Body of pancreas (tissue), 4 donors: ENCODE results near the gene TUT4. TPM values are rescaled to one million over a fixed set of nuclear protein-coding genes. Genes with fewer than 3 reads are reported as not detected.

Experiments
- ATAC-seq: fragments of 150-250 bp; one replicate; pipeline ENCODE4 v1.9.1; 2016
- DNase-seq, 4 donors: peaks; one replicate each; pipeline ENCODE4 v3.0.0-alpha.2; 2019
- H3K27ac ChIP-seq, 4 donors: fragments of 200-600 bp; sonication (generic); 1 replicate in 3 of 4; 2 replicates in 1 of 4; pipeline versions ENCODE4 v1.5.1 to v1.6.1; 2016 to 2019; ENCODE audit warnings: mild to moderate bottlenecking in 1 of 4, mixed read lengths in 1 of 4, moderate library complexity in 1 of 4
- H3K27me3 ChIP-seq, 2 donors: fragments of 200-600 bp; sonication (generic); one replicate each; pipeline ENCODE4 v1.6.0; 2016; ENCODE audit warnings: mild to moderate bottlenecking in 1 of 2
- H3K36me3 ChIP-seq, 2 donors: fragments of 200-600 bp; sonication (generic); replicated peaks in 1 of 2; 2 replicates each; pipeline ENCODE4 v1.5.1; 2016; ENCODE audit warnings: low read depth in 2 of 2; ENCODE audit not compliant: insufficient read depth in 1 of 2
- H3K4me1 ChIP-seq: fragments of 200-600 bp; sonication (generic); one replicate; pipeline ENCODE4 v1.6.0; 2016
- H3K4me3 ChIP-seq, 2 donors: fragments of 200-600 bp; sonication (generic); 1 replicate in 1 of 2; 2 replicates in 1 of 2; pipeline ENCODE4 v1.5.1; 2016 to 2019
- H3K9me3 ChIP-seq, 3 donors: fragments of 200-600 bp; sonication (generic); 1 replicate in 2 of 3; 2 replicates in 1 of 3; pipeline ENCODE4 v1.5.1; 2016
- POLR2A ChIP-seq, 3 donors: fragments of 450-650 bp; IDR thresholded peaks; one replicate each; pipeline ENCODE4 v1.6.1; 2016; ENCODE audit warnings: antibody characterized with exemption in 3 of 3, mild to moderate bottlenecking in 2 of 3
- WGBS, 2 donors: methylation state at CpG; one replicate each; pipeline ENCODE4 v1.1.5; 2017; 5-methylcytosine and 5-hydroxymethylcytosine counted together
- intact Hi-C: fragments of 100-400 bp; cut with DNase I; formaldehyde crosslinking; loops from one replicate; pipeline ENCODE4 v1.15.1; 2023
- total RNA-seq, 2 donors: library from RNA; depleted of rRNA; stranded (reverse); fragments of >200 nt; gene quantifications; one replicate each; pipeline ENCODE4 v1.1.0, GENCODE V29; 2016
- TF ChIP-seq, protein P1 (sequence below), 7 experiments: fragments of 450-650 bp in 4 of 7; fragments of 200-600 bp in 3 of 7; sonication (generic) in 3 of 7; IDR thresholded peaks; one replicate each; pipeline ENCODE4 v1.5.1; 2016 to 2019; ENCODE audit warnings: antibody characterized with exemption in 7 of 7

The TUT4 gene
- total RNA-seq, 2 donors from 2014 or later: 41.8 to 59.3 TPM

DNA sequence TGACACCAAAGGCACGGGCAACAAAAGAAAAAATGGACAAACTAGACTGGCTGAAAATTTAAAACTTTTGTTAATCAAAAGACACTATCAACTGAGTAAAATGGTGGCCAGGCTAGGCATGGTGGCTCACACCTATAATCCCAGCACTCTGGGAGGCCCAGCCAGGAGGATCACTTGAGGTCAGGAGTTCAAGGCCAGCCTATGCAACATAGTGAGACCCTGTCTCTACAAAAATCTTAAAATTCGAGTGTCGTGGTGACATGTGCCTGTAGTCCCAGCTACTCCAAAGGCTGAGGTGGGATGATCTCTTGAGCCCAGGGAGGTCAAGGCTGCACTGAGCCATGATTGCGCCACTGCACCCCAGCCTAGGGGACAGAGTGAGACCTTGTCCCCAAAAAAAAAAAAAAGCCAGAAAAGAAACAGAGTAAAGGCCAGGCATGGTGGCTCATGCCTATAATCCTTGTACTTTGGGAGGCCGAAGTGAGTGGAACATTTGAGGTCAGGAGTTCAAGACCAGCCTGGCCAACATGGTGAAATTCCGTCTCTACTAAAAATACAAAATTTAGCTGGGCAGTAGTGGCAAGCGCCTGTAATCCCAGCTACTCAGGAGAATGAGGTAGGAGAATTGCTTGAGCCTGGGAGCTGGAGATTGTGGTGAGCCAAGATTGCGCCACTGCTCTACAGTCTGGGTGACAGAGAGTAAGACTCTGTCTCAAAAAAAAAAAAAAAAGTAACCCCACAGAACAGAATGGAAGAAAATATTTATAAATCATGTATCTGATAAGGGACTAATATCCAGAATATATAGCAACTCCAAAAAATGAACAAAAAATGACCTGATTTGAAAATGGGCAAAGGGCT is 8.0 kb downstream of the TUT4 start:
- Histone ChIP-seq H3K4me3 (no peak overlapping the region), H3K27ac (no peak overlapping the region), H3K27me3 (no peaks in the 10 kb centered on the region), H3K36me3 (no peaks in the 10 kb centered on the region), H3K9me3 (no peaks in the 10 kb centered on the region), H3K4me1 (peaks cover under 1% of the 10 kb centered on the region)
- 91 to 93% methylated on average over 8 of the region's 8 CpGs for WGBS, 2 donors
- DNase-seq (no peak), ATAC-seq (no peak)
- no peak for TF ChIP-seq POLR2A (IDR thresholded peaks at IDR 0.05)
- TF ChIP-seq, protein P1, sequence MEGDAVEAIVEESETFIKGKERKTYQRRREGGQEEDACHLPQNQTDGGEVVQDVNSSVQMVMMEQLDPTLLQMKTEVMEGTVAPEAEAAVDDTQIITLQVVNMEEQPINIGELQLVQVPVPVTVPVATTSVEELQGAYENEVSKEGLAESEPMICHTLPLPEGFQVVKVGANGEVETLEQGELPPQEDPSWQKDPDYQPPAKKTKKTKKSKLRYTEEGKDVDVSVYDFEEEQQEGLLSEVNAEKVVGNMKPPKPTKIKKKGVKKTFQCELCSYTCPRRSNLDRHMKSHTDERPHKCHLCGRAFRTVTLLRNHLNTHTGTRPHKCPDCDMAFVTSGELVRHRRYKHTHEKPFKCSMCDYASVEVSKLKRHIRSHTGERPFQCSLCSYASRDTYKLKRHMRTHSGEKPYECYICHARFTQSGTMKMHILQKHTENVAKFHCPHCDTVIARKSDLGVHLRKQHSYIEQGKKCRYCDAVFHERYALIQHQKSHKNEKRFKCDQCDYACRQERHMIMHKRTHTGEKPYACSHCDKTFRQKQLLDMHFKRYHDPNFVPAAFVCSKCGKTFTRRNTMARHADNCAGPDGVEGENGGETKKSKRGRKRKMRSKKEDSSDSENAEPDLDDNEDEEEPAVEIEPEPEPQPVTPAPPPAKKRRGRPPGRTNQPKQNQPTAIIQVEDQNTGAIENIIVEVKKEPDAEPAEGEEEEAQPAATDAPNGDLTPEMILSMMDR (IDR thresholded peaks at IDR 0.05): no peak
- intact Hi-C loops: no loop called here

DNA sequence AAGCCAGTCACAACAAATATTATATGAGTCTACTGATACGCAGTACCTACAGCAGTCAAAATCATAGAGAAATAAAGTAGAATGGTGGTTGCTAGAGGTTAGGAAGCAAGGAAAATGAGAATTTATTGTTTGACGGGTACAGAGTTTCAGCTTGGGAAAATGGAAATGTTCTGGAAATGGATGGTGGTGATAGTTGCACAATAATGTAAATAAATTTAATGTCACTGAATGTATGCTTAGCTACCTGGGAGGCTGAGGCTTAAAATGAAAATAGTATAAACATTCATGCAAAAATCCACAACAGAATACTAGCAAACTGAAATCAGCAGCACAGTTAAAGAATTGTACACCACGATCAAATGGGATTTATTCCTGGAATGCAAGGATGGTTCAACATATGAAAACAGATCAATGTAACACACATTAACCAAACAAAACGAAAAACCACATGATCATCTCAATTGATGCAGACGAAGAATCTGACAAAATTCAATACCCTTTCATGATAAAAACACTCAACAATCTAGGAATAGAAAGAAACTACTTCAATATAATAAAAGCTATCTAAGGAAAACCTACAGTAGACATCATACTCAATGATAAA is 10.7 kb downstream of the TUT4 start:
- 93 to 96% methylated on average over 5 of the region's 5 CpGs for WGBS, 2 donors
- no peaks in the 10 kb centered on the region for H3K27me3 ChIP-seq
- DNase-seq (no peak), ATAC-seq (no peak)
- no peaks in the 10 kb centered on the region for H3K36me3 ChIP-seq
- H3K27ac ChIP-seq: no peak overlapping the region
- H3K9me3 ChIP-seq: no peaks in the 10 kb centered on the region
- intact Hi-C loops: no loop called here
- H3K4me3 ChIP-seq: no peak overlapping the region
- TF ChIP-seq, protein P1 (IDR thresholded peaks at IDR 0.05): no peak
- TF ChIP-seq POLR2A (IDR thresholded peaks at IDR 0.05): no peak
- no peaks in the 10 kb centered on the region for H3K4me1 ChIP-seq

DNA sequence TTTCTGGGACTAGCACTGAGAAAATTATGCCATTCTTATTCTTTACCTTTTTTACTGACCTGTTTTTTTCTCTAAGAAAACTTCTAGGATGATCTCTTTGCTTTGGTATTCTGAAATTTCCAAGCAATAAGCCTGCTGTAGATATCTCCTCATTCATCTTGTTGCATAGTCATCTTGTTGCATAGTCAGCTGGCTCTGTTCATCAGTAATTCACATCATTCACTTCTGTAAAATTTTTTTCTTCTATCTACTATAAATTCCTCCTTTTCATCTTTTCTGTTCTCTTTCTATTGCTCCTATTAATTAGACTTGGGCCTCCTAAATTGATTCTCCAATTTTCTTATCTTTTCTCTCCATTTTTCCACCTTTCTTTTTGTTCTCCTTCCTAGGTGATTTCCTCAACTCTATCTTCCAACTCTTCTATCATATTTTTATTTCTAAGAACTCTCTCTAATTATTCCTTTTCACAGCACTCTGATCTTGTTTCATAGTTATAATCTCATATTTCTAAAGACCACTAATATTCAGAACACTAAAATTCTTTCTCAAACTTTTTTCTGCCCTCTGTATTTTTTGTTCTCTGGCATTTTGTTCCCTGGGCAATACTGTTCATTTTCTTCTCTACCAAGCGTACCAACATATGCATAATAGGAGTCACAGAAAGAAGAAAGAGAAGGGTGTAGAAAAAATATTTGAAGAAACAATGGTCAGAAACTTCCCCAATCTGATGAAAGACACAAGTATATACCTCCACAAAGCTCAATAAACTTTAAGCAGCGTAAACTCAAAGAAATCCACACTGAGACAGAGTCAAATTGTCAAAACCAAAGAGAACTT is 17.7 kb downstream of the TUT4 start:
- peaks cover 5% of the 10 kb centered on the region for H3K4me1 ChIP-seq
- no peaks in the 10 kb centered on the region for H3K9me3 ChIP-seq
- H3K27ac ChIP-seq: no peak overlapping the region
- 96 to 100% methylated on average over 2 of the region's 2 CpGs for WGBS, 2 donors
- H3K36me3 ChIP-seq: no peaks in the 10 kb centered on the region
- TF ChIP-seq, protein P1 (IDR thresholded peaks at IDR 0.05): no peak
- no peak for TF ChIP-seq POLR2A (IDR thresholded peaks at IDR 0.05)
- intact Hi-C loops: no loop called here
- H3K4me3 ChIP-seq: no peak overlapping the region
- H3K27me3 ChIP-seq: no peaks in the 10 kb centered on the region
- no peak for DNase-seq
- no peak for ATAC-seq

GRCh38 chr1:52533713-52534112 is 19.2 kb downstream of the TUT4 start:
- 91 to 94% methylated on average over 9 of the region's 9 CpGs for WGBS, 2 donors
- peaks cover 5% of the 10 kb centered on the region for H3K4me1 ChIP-seq
- intact Hi-C loops: no loop called here
- ATAC-seq (no peak), DNase-seq (no peak)
- no peaks in the 10 kb centered on the region for H3K9me3 ChIP-seq
- H3K4me3 ChIP-seq: no peak overlapping the region
- no peaks in the 10 kb centered on the region for H3K36me3 ChIP-seq
- TF ChIP-seq, protein P1 (IDR thresholded peaks at IDR 0.05): no peak
- no peak for TF ChIP-seq POLR2A (IDR thresholded peaks at IDR 0.05)
- no peak overlapping the region for H3K27ac ChIP-seq
- no peaks in the 10 kb centered on the region for H3K27me3 ChIP-seq
